ENCODE measurements around the gene IRS1.

Gene IRS1

GRCh38 chr2:226828191-226828590 lies 28.6 kb upstream of the IRS1 start:
- no peak overlapping the region for H3K4me3 ChIP-seq (ENCODE audit: low read depth, low read length)

GRCh38 chr2:226825056-226825455 lies 25.4 kb upstream of the IRS1 start:
- H3K4me3 ChIP-seq (ENCODE audit: low read depth, low read length), result no peak overlapping the region

GRCh38 chr2:226818930-226819329 lies 19.3 kb upstream of the IRS1 start:
- H3K4me3 ChIP-seq (ENCODE audit: low read depth, low read length), result no peak overlapping the region

- no peak overlapping the region for H3K4me3 ChIP-seq (ENCODE audit: low read depth, low read length)
Measured at GRCh38 chr2:226813148-226813701, 13.6 kb upstream of the IRS1 start.

GRCh38 chr2:226803410-226803809 lies 3.8 kb upstream of the IRS1 start:
- no peak overlapping the region for H3K4me3 ChIP-seq (ENCODE audit: low read depth, low read length)

GRCh38 chr2:226802573-226802972 lies 3.0 kb upstream of the IRS1 start:
- H3K4me3 ChIP-seq (ENCODE audit: low read depth, low read length), result no peak overlapping the region

- H3K4me3 ChIP-seq (ENCODE audit: low read depth, low read length), result peak overlapping the region; percentile 49
Measured at GRCh38 chr2:226800941-226801784, 1.5 kb upstream of the IRS1 start.

GRCh38 chr2:226799976-226800940 lies 638 bp upstream of the IRS1 start:
- H3K4me3 ChIP-seq (ENCODE audit: low read depth, low read length), result peak overlapping the region; percentile 49

GRCh38 chr2:226798422-226799210 lies 1.0 kb downstream of the IRS1 start:
- peak overlapping the region; percentile 49 for H3K4me3 ChIP-seq (ENCODE audit: low read depth, low read length)

GRCh38 chr2:226797989-226798421 lies 1.6 kb downstream of the IRS1 start:
- no peak overlapping the region for H3K4me3 ChIP-seq (ENCODE audit: low read depth, low read length)

- H3K4me3 ChIP-seq (ENCODE audit: low read depth, low read length), result no peak overlapping the region
Measured at GRCh38 chr2:226797289-226797988, 2.2 kb downstream of the IRS1 start.

GRCh38 chr2:226796840-226797288 lies 2.8 kb downstream of the IRS1 start:
- no peak overlapping the region for H3K4me3 ChIP-seq (ENCODE audit: low read depth, low read length)

- no peak overlapping the region for H3K4me3 ChIP-seq (ENCODE audit: low read depth, low read length)
Measured at GRCh38 chr2:226796012-226796839, 3.4 kb downstream of the IRS1 start.

GRCh38 chr2:226795281-226796011 lies 4.2 kb downstream of the IRS1 start:
- no peak overlapping the region for H3K4me3 ChIP-seq (ENCODE audit: low read depth, low read length)

- H3K4me3 ChIP-seq (ENCODE audit: low read depth, low read length), result no peak overlapping the region
Measured at GRCh38 chr2:226794751-226795171, 4.9 kb downstream of the IRS1 start.

GRCh38 chr2:226794196-226794661 lies 5.4 kb downstream of the IRS1 start:
- no peak overlapping the region for H3K4me3 ChIP-seq (ENCODE audit: low read depth, low read length)

GRCh38 chr2:226793646-226794045 lies 6.0 kb downstream of the IRS1 start:
- H3K4me3 ChIP-seq (ENCODE audit: low read depth, low read length), result no peak overlapping the region
